GM20000 (cell line): ENCODE results near the gene BTBD8.

Experiments
- DNase-seq: peaks from one replicate; pipeline ENCODE4 v3.0.0; 2012; ENCODE audit warnings: low spot score
- TF ChIP-seq, protein P1 (sequence below): IDR thresholded peaks from 2 replicates; pipeline ENCODE4 v1.5.1; 2012; ENCODE audit warnings: mild to moderate bottlenecking, control low read depth; ENCODE audit errors: extremely low read depth, missing control alignments

Gene BTBD8

DNA sequence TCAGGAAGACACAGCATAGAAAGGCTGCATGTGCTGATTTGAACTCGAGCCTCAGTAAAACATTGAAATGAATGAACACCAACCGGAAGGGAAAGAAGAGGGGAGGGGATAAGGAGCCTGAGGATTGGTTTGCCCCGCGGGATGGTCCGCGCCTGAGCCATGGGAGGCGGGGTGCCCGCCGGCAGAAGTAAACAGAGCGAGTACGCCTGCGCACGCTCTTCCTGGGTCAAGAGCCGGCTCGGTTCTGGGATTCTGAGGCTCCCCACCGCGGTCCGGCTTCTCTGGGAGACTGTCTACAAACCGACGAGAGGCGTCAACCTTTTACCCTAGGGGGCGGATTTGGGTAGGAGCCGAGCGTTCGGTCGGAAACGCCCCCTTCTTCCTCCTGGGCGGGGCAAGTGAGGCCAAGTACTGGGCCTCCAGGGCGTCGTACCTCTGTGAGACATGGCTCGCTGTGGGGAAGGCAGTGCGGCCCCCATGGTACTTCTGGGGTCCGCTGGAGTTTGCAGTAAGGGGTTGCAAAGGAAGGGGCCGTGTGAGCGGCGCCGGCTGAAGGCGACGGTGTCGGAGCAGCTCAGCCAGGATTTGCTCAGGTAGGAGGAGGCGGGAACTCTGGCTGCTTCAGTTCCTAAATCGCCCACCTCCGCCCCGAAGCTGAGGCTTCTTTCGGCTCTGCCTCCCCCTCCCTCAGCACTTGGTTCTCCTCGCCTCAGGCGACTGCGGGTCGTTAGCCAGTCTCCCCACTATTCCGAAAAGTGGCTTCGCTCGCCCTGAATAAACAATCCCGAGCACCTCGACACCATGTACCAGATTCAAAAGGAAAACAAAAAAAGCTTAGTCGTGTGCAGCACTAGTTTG, at the start of gene BTBD8:
Gene BTBD8 (plus strand): TSS at position 218 of the 858 bp plus-strand sequence. CDS start 227 bp downstream, at position 445.
- TF ChIP-seq, protein P1, sequence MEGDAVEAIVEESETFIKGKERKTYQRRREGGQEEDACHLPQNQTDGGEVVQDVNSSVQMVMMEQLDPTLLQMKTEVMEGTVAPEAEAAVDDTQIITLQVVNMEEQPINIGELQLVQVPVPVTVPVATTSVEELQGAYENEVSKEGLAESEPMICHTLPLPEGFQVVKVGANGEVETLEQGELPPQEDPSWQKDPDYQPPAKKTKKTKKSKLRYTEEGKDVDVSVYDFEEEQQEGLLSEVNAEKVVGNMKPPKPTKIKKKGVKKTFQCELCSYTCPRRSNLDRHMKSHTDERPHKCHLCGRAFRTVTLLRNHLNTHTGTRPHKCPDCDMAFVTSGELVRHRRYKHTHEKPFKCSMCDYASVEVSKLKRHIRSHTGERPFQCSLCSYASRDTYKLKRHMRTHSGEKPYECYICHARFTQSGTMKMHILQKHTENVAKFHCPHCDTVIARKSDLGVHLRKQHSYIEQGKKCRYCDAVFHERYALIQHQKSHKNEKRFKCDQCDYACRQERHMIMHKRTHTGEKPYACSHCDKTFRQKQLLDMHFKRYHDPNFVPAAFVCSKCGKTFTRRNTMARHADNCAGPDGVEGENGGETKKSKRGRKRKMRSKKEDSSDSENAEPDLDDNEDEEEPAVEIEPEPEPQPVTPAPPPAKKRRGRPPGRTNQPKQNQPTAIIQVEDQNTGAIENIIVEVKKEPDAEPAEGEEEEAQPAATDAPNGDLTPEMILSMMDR: no peak

DNA sequence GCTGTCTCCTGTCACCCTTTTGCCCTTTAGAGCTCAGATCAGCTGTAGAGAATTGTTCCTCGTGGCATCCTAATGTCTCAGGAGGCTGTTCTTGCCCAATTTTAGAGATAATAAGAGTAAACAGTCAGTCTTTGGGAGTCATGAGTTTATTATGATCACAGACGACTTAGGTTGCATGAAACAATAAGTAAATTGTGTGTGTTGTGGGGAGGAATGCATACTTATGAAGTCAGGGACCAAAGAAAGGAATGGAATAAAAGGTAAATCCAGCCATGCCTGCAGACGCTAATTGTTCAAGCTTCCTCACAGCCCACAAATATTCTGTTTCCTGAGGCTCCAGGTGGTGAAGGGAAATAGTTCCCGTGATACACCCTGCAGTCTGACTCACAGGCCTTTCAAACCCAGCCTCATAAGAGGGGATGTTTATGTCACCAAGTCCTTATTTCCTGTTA, 49.5 kb upstream of the BTBD8 start:
- DNase-seq: no peak
- TF ChIP-seq, protein P1: no peak

More for the DNA sequence above, at the start of gene BTBD8:
- peak; percentile 71 for DNase-seq

DNA sequence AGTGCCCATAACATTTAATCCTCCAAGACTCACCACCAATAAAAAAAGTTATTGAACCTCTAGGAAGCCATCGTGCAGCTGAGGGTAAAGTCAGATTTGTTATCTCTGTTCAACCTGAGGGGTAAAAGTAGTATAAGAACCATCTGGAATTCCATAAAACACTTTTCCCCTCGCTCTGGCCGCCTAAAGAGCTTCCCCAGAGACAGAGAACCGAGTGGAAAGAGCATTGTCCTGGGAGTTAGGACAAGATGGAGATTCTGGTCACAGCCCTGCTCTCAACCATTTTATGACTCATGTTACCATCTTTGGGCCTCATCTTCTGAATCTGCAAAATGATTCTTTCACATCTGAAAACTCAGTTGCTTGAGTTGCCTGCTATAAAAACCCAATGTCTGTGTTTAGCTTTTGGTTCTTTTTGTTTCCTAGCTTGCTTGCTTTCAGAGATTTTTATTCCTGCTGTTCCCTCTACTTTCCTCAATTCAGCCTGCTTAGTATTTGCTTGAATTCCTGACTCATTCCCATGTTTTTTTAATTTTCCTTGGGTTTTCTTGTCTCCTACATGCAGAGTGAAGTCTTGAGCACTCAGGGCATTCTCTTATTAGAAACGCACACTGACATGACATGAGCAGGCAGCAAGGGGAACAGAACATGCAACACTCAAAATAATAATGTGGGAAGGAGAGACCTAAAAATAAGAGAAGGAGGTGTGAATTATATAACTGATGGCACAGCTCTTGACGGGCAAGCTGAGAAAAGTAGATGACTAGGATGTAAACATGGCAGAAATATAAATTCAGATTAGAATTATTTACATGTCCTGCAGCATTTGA, 48.6 kb upstream of the BTBD8 start:
- no peak for DNase-seq
- TF ChIP-seq, protein P1: no peak

DNA sequence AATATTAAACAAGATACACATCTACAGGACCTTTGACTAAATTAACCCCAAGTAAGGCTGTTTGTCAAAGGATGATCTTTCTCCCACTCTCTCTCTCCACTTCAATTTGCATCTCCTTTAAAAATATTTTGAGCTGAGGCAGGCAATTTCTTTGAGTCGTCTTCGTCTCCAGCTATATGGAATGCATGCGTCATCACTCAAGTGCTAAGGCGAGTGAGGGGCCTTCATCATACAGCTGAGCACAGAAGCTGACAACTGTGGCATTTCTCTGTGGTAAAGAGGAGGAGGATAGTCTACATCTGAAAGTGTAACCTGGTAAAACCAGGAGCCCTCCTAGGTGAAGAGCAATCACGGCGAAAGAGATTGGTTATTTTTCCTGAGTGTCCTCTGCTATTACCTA, 42.7 kb upstream of the BTBD8 start:
- no peak for DNase-seq
- TF ChIP-seq, protein P1: no peak

DNA sequence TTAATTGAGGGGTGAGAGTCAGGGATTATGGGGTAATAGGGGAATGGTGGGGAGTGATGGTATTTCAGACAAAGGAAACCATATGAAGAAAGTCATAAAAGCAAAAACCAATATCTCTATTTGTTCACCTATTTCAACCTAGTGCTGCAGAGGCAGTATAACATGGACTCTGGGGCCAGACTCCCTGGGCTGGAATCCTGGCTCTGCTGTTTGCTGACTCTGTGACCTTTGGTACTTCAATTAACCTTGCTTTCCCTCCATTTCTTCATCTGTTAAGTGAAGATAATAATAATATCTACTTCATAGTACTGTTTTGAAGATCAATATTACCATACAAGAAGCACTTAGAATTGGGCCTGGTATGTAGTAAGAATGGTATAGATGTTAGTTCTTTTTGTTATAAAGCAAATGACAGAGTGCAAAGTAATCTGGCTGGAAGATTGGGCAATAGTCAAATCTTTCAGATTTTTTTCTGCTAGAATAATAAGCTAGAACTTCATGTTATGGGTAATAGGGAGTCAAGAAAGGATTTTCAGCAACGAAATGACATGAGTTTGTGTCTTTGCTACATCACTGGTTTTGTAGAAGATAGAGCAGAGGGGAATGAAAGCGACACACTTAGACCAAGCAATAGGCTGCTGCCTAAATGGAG, 41.3 kb upstream of the BTBD8 start:
- TF ChIP-seq, protein P1: no peak
- no peak for DNase-seq

DNA sequence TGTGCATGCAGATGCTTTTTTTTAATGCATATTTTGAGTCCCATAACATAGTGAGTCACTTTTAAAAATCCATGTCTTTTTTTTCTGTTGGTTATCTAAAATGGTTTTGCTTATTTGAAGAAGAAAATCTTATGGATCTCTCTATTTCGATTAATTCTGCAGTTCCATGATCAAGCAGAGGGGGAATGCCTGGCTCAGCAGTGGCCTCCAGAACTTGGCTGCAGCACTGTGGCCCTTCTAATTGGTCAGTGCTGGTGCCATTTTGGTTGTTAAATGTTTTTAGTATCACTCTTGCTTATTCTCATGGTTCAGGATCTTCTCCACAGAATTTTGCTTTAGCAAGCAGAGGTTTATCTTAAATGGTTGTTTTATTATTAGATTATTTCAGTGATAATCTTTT, 39.2 kb upstream of the BTBD8 start:
- TF ChIP-seq, protein P1: no peak

More for the DNA sequence above, 39.2 kb upstream of the BTBD8 start:
- DNase-seq: no peak
